ENCODE measurements around the gene CCNO.

CCNO gene, protein sequence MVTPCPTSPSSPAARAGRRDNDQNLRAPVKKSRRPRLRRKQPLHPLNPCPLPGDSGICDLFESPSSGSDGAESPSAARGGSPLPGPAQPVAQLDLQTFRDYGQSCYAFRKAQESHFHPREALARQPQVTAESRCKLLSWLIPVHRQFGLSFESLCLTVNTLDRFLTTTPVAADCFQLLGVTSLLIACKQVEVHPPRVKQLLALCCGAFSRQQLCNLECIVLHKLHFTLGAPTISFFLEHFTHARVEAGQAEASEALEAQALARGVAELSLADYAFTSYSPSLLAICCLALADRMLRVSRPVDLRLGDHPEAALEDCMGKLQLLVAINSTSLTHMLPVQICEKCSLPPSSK

DNA sequence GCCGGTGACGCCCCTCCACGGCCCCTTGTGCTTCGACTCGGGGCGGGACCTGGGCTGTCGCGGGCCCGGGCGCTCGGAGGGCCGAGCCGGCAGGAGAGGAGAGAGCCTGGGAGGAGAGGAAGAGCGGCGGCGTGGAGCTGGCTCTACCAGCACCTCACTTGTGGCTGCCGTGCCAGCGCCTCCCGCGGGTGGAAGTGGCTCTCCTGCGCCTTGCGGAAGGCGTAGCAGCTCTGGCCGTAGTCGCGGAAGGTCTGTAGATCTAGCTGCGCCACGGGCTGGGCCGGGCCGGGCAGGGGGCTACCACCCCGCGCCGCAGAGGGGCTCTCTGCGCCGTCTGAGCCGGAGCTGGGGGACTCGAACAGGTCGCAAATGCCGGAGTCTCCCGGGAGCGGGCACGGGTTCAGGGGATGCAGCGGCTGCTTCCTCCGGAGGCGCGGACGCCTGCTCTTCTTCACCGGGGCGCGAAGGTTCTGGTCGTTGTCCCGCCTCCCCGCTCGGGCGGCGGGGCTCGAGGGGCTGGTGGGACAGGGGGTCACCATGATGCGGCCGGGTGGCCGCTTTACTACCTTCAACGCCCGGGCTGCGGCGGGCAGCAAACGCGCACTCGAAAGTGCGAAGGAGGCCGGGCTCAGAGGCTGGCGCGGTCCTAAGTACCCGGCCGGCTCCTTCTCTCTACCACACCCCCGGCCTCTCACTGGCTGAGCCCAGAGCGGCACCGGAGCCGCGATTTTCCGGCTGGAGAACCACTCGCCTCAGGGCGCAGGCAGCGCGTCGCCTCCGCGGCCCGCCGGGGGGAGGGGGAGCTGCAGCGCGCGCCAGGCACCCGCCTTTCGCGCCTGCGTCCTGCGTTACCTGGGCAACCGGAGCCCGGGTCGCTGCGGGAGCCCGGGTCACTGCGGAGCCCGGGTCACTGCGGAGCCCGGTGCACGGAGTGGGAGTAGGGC, at the start of gene CCNO:
CCNO (minus strand) TSS at position 624 of the 944 bp plus-strand sequence; CDS start at position 539, 85 bp downstream.
- DNase-seq: peak; percentile 49

DNA sequence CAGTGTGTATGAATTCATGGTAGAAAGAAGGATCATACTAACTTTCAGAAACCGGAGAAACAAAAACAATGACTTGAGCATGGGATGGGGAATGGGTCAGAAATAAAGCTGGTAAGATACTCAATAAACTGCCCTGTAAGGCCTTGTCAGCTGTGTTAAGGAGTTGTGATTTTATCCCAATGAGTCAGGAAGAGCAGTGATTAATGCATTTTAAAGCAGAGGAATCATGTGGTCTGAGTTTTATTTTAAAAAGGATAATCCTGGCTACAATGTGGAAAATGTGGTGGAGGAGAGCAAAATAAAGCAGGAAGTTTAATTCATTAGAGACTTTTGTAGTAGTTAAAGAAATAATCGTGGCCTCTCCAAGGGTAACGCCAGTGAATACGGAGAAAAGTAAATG, 45.4 kb upstream of the CCNO start:
- DNase-seq: no peak

DNA sequence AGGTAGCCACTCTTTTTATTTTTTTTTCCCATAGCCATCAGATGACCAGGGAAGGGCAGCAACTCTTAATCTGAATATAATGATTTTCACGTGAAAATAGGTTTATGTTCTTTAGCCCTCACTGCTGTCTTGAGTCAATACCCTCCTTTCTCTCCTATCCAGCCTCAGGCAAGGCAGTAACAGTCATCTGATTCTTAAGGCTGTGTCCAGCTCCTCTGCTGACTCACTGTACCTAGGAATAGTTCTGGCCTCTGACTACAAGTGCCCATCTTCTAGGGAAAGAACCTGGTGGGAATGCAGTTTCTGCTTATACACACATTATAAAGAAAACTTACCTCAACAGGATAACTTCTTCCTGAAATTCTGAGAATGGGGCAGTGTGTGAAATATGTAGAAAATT, 43.4 kb upstream of the CCNO start:
- DNase-seq: no peak

DNA sequence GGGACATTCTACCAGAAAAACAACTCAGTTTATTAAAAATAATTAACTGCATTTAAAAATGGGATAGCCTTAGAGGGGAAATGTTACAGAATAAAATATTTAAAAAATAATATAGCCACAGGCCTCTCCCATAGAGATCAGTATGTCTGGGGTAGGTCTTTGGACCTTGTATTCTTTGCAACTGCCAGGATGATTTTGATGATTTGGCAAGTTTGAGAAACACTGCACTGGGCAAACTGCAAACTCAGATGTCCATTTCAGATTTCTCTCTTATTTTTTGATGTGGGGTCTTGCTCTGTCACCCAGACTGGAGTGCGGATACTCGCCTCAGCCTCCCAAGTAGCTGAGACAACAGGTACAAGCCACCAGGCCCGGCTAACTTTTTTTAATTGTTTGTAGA, 24.9 kb upstream of the CCNO start:
- no peak for DNase-seq

DNA sequence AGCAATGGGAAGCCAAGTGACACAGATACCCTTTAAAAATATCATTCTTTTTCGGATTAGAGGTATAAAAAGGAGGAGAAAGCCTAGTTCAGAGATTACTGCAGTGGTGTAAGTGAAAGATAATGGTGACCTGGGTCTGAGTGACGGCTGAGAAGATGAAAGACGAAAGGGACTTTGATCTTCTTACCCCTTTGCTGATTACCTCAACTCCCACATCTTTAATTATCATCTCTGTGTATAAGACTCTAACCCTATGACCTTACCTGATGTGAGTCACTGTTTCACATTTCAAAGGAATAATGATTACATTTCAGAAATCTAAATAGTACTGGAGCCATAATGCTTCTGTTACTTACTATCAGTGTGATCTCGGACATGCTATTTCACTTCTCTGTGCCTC, 21.4 kb upstream of the CCNO start:
- DNase-seq: no peak

DNA sequence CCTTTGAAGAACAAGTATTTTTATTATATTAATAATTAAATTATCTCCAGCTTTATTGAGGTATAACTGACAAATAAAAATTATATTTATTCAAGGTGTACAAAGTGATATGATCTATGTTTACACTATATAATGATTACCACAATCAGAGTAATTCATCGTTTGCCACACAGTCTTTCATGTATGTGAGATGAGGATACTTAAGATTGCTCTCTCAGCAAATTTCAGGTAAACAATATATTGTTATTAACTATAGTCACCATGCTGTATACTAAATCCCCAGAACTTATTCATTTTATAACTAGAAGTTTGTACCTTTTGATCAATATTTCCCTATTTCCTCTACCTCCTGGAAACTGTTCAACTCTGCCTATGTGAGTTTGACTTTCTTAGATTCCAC, 16.7 kb upstream of the CCNO start:
- no peak for DNase-seq

DNA sequence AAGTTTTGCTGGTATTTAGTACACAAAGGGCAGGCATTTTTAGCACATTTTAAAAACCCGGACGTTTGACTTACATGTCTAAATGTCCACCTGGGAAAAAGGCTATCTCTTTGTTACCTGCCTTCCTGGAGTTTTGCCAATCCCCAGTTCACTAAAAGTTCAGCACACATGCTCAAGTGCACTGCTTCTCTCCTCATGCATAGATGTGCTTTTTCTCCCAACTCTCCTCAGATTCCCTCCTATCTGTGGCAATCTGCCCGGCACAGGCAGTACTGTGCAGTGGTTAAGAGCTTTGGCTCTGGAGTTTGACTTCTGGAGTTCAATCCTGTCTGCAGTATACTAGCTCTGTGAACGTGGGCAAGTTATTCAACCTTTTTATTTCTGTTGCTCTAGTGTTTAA, 8.3 kb upstream of the CCNO start:
- DNase-seq: no peak

DNA sequence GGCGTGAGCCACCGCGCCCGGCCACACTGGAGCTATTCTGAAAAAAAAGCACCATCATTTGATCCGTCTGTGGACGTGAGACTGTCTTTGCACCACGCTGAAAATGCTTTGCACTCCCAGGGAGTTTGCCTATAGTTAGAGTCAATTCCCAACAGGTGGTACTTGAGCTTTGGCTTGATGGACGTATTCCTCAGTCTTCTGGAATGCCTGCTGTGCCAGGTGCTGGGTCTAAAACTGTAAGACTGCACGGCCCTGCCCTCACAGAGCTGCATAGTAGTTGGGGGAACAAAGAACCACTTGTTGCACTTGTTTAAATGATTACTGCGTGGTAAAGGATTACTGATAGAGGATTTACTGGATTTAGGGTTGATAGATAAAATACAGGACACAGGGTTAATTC, 3.4 kb upstream of the CCNO start:
- DNase-seq: no peak

DNA sequence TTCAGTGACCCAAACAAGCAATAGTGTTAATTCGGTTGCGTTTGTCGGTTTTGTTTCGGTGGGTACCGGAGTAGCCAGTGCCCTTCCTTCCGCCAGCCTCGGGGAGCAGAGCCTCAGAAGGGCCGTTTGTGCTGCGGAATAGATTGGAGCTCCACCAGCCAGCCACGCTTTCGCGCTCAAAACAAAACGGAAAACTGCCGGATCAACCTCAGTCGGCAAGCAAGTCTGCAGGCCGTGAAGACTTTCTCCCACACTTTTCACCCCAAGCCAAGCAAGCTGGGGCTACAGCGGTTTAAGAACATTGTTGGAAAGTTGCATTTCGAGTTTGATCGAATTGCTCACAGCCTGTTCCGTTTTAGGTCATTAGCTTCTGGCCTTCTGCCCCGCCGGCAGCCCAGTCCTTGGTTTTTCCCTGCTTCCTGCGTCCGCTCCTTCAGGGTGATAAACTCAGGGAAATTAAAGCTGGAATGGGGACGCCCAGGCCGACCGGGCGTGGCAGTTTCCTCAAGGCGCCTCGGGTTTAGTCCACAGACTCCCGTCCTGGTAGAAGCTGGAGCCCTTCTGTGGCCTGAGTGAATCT, 803 bp upstream of the CCNO start:
- no peak for DNase-seq

DNA sequence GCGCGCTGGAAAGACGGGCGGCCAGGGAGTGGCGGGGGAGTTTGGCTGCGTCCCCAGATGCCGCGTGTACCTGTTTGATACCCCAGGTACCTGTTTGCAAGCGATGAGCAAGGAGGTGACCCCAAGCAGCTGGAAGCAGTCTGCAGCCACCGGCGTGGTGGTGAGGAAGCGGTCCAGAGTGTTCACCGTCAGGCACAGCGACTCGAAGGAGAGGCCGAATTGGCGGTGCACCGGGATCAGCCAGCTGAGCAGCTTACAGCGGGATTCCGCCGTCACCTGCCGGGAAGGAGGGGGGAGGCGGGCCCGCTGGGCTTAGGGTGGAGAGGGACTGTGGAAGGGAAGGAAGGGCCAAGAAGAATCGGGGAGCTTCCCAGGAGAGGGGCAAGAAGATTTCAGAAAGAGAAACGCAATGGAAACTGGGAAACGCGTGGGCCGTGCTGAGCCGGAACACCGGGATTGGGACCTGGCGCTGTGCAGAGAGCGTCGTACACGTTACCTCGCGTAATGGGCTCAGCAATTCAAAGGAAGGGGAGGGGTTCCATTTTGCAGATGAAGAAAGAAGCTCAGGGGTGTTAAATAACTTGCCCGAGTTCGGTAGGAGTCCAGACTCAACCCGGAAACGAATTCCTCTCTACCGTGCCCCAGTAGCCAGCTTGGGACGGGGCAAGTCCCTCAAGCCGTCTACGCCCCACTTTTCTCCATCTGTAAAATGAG, 980 bp downstream of the CCNO start:
- no peak for DNase-seq

DNA sequence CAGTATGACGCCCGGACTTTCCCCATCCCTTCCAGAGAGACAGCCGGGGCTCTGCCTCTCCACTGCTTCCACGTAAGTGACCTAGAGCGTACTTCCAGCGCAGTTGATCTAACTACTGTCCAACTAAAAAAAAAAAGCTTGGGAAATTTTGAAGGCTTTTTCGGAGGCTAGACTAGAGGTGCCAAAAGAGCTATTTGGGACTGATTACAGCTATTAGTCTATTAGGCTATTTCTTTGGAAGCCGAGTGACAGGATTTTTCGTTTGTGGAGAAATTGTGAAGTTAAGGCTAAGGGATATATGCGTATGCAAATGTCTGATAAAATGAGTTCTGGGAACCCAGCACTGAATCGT, 1.5 kb downstream of the CCNO start:
- no peak for DNase-seq

DNA sequence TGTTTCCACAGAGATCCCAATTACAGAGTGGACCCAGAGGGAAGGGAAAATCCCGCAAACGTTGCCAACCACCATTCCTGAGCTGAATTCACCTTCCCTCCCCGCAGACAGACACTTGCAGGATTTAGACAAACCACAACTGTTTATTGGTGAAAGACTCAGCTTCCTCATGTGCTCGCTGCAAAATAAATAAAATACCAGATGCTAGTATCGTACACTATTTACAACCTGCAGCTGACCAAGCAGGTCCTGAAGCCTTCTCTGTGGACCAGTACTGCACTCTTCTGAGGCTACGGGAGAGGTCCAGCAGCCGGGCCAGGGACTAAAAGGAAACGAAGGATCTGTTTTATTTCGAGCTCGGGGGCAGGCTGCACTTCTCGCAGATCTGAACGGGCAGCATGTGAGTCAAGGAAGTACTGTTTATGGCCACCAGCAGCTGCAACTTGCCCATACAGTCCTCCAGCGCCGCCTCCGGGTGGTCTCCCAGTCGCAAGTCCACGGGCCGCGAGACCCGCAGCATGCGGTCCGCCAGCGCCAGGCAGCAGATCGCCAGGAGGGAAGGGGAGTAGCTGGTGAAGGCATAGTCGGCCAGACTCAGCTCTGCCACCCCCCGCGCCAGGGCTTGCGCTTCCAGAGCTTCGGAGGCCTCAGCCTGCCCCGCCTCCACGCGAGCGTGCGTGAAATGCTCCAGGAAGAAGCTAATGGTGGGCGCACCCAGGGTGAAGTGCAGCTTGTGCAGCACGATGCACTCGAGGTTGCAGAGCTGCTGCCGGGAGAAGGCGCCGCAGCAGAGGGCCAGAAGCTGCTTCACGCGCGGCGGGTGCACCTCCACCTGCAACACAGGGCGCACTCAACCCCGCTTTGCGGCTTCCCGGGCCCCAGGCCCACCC, 2.1 kb downstream of the CCNO start:
- DNase-seq: no peak

DNA sequence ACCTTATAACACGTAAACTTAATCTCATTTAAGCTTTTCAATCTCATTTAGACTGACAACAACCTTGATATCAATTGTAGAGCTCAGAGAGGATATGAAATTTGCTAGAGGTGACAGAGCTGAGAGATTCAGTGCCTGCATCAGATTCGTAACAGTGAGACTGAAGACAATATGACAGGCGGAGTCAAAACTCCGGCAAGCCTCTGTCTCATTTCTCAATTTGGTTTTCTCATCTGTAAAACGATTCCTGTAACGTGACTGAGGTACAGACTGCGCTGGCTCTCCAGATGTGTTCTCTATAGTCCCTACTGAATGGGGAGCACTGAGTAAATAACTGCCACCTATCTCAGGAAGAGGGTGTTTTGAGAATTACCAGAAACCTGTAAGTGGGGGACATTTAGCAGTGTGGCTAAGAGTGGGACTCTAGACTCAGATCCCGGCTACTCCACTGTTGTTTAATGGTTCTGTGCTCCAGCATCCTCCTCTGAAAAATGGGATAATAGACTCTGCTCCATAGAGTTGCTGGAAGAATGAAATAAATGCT, 3.2 kb downstream of the CCNO start:
- DNase-seq: no peak

DNA sequence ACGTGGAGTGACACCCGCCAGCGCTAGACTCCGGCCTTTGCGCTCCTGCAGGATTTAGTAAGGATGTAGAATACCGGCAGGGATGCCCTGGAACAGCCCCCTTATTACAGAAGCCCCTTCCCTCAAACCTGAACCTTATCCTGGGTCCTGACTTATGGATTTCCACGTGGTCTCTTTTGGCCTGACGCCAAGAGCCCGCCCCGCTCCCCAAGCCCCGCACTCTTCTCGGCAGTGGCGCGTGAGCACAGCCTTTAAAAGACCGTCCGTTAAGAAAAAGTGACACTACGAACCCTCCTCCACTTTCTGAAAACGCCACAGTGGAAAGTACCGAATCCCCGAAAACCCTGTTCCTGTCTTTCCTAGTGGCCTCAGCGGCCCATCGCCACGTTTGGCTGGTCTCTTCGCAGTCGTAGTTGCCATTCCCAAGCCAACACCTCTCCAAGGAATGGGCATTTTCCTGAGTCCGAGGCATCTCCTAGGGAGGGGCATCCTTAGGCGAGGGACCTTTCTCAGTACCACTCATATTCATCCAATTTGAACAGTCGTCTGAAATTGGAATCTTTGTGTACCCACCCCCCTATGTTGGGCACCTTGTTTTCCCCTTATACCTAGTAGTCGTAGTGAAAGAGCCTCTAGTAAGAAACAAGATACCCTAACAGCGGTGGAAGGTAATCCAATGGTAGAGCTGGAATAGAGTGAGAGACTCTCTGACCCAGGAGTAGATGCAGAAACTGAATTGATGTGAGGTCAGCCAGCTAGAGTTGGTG, 5.6 kb downstream of the CCNO start:
- no peak for DNase-seq

DNA sequence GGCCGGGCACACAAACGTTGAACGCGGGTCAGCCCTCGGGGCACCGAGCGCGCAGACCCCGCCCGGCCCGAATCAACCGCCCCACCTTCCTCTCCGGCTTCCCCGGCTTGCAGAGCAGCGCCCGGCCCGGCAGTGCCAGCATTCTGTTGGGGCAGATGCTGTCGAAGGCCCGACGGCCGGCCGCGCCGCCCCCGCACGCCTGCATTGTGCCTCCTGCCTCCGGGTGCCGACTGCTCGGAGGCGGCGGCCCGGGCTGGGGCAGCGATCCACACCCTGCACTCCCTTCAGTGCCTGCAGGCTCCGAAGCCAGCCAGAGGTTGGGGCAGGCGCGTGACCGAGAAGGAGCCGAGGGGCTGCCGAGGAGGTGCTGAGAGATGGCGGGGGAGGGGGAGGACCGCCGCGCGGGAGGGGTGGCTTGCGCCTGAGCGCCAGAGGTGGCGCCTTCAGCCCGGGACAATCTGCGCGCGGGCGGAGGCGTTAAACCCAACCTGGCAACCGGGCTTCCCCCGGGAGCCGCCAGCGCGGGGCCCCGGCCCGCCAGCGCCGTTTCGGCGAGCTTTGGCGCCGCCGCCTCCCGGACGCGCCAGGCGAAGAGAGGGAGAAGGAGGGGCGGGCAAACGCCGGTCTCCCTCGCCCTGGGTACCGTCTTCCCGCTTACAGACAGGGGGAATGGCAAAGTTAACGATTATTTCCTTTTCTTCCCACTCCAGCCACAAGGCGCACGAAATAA, 6.3 kb downstream of the CCNO start, which contains the start of gene MCIDAS:
MCIDAS (minus strand) TSS at position 382 of the 730 bp plus-strand sequence; CDS start at position 205, 177 bp downstream.
- DNase-seq: peak; percentile 38

DNA sequence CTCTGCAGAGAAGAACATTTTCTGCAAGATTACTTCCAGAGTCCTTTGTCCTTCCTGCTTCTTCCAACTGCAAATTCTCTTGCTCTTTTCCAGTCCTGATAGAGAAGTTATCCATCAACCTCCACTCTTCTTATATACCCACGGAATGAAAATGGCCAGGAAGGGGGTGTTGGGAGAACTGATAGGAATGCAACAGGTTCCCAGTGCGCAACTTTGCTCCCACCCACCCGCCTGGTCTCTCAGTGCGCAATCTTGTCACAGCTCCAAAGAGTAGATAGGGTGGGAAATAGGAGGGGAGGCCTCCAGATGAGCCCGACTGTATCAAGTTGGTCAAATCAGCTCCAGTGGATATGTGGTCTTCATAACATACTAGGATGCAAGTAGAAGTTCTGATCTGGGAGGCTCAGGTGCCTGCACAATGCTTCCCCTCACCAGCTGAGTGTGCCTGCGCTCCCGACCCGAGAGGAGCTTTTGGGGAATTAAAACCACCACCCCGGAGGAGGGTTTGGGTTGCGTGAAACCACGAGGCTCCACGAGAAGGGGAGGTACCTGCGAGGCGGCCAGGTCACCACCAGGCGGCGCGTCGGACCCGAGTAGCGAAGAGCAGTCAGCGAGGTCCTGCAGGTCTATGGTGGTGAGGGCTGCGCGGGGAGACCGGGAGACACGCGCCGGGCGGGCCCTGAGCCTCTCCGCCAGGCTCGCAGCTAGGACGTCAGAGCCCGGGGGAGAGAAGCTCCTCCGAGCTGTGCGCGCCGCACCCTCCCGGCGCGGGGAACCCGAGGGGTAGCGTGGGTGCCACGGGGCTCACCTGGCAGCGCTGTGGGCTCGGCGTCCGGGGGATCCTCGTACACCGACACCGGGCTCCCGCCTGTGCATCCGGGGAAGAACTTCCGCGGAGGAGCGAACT, 7.1 kb downstream of the CCNO start:
- no peak for DNase-seq

DNA sequence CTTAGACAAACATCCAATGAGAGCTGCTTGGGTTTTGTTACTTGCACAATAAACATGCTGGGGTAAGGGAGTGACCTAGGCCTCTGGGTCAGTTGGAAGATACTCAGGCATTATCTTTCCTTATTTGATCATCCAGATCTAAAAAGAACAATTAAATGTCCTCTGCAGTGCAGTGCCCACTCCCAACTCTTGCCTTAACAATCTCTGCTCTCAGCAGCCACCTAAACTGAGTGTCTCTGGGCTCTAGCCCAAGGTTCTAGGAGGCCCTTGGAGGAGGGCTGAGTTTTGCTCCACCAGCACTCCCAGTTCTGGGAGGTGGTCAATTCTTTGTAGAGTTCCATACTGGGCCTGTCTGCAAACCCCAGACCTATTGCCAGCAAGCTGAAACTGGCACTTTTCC, 8.1 kb downstream of the CCNO start:
- DNase-seq: no peak

DNA sequence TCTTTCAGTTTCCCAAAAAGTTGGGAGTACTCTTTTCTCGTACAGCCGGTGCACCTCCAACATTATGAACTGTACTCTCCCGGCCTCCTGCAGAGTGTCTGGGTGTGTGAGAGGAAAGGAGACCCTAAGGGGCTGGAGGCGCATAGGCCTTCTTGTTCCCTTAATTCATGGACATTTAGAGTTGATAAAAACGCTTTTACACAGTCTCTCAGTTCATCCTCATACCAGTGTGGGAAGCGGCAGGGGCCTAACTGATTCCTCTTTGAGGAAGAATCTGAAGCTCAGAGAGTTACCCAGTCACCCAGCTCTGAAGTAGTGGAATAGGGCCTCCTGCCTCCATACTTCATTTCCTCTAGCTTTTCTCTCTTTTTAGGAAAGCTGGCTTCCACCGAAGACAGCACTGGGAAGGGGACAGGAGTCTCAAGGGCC, 9.6 kb downstream of the CCNO start:
- no peak for DNase-seq

Measured in CD4-positive, alpha-beta T cell treated with Interleukin-15 for 1 hour (primary cell).